ENCODE results near the gene UNC5A. TPM values are rescaled to one million over a fixed set of nuclear protein-coding genes. Genes with fewer than 3 reads are reported as not detected.
A peak's percentile ranks its signal among the peaks of the same experiment; 100 is the strongest.

The UNC5A gene
- total RNA-seq, 2 donors from 2014 or later: 0.89 to 1.4 TPM

- Mint-ChIP-seq H3K4me1 (peaks cover 26% of the 10 kb centered on the region), H3K27ac (no peak overlapping the region), H3K27me3 (ENCODE audit: insufficient read depth) (peaks cover 7% of the 10 kb centered on the region), H3K4me3 (no peak overlapping the region), H3K9me3 (no peaks in the 10 kb centered on the region), H3K36me3 (ENCODE audit: low read depth) (no peaks in the 10 kb centered on the region)
- TF ChIP-seq CTCF (conservative IDR thresholded peaks at IDR 0.05): no peak
- Histone ChIP-seq H3K27me3 (ENCODE audit: control insufficient read depth, insufficient read depth, low read length, poor library complexity, severe bottlenecking) (peaks cover 7% of the 10 kb centered on the region), H3K27ac (ENCODE audit: low read depth, low read length) (no peak overlapping the region), H3K4me1 (ENCODE audit: control insufficient read depth, insufficient read depth, low read length) (peaks cover 17% of the 10 kb centered on the region), H3K36me3 (ENCODE audit: control insufficient read depth, insufficient read depth, low read length) (no peaks in the 10 kb centered on the region), H3K9ac (ENCODE audit: extremely low read depth, low read length, poor library complexity, severe bottlenecking) (no peak overlapping the region), H3K4me3 (ENCODE audit: low read length) (no peak overlapping the region), H3K9me3 (ENCODE audit: control insufficient read depth, low read length) (no peaks in the 10 kb centered on the region)
- 89 to 90% methylated on average over 24 to 28 of the region's 28 CpGs for WGBS, 2 experiments (ENCODE audit: insufficient coverage in 1 of 2, insufficient read length in 1 of 2)
- DNase-seq: no peak
These were observed 52.1 kb downstream of the UNC5A start for GRCh38 chr5:176862330-176862995.

GRCh38 chr5:176863041-176863764 is 52.8 kb downstream of the UNC5A start:
- H3K36me3 ChIP-seq (ENCODE audit: control insufficient read depth, insufficient read depth, low read length): no peaks in the 10 kb centered on the region
- Mint-ChIP-seq H3K27ac (no peak overlapping the region), H3K36me3 (ENCODE audit: low read depth) (no peaks in the 10 kb centered on the region), H3K4me1 (peaks cover 29% of the 10 kb centered on the region), H3K27me3 (ENCODE audit: insufficient read depth) (peaks cover 6% of the 10 kb centered on the region), H3K4me3 (no peak overlapping the region), H3K9me3 (no peaks in the 10 kb centered on the region)
- TF ChIP-seq CTCF (conservative IDR thresholded peaks at IDR 0.05): no peak
- no peak overlapping the region for H3K9ac ChIP-seq (ENCODE audit: extremely low read depth, low read length, poor library complexity, severe bottlenecking)
- peaks cover 20% of the 10 kb centered on the region for H3K4me1 ChIP-seq (ENCODE audit: control insufficient read depth, insufficient read depth, low read length)
- no peaks in the 10 kb centered on the region for H3K9me3 ChIP-seq (ENCODE audit: control insufficient read depth, low read length)
- H3K4me3 ChIP-seq (ENCODE audit: low read length): no peak overlapping the region
- peaks cover 7% of the 10 kb centered on the region for H3K27me3 ChIP-seq (ENCODE audit: control insufficient read depth, insufficient read depth, low read length, poor library complexity, severe bottlenecking)
- 55 to 63% methylated on average over 10 to 15 of the region's 15 CpGs for WGBS, 2 experiments (ENCODE audit: insufficient coverage in 1 of 2, insufficient read length in 1 of 2)
- peak; percentile 64 for DNase-seq
- no peak overlapping the region for H3K27ac ChIP-seq (ENCODE audit: low read depth, low read length)

GRCh38 chr5:176863765-176864098 is 53.4 kb downstream of the UNC5A start:
- Mint-ChIP-seq H3K9me3 (no peaks in the 10 kb centered on the region), H3K27ac (no peak overlapping the region), H3K4me3 (no peak overlapping the region), H3K36me3 (ENCODE audit: low read depth) (no peaks in the 10 kb centered on the region), H3K27me3 (ENCODE audit: insufficient read depth) (peaks cover 8% of the 10 kb centered on the region), H3K4me1 (peaks cover 29% of the 10 kb centered on the region)
- Histone ChIP-seq H3K4me3 (ENCODE audit: low read length) (no peak overlapping the region), H3K9me3 (ENCODE audit: control insufficient read depth, low read length) (no peaks in the 10 kb centered on the region), H3K27ac (ENCODE audit: low read depth, low read length) (no peak overlapping the region), H3K4me1 (ENCODE audit: control insufficient read depth, insufficient read depth, low read length) (peaks cover 20% of the 10 kb centered on the region), H3K9ac (ENCODE audit: extremely low read depth, low read length, poor library complexity, severe bottlenecking) (no peak overlapping the region), H3K36me3 (ENCODE audit: control insufficient read depth, insufficient read depth, low read length) (no peaks in the 10 kb centered on the region), H3K27me3 (ENCODE audit: control insufficient read depth, insufficient read depth, low read length, poor library complexity, severe bottlenecking) (peaks cover 7% of the 10 kb centered on the region)
- 70 to 80% methylated on average over 4 to 5 of the region's 5 CpGs for WGBS, 2 experiments (ENCODE audit: insufficient coverage in 1 of 2, insufficient read length in 1 of 2)
- no peak for DNase-seq
- TF ChIP-seq CTCF (conservative IDR thresholded peaks at IDR 0.05): no peak

All from endodermal cell (in vitro differentiated cells).